ENCODE results near the gene IGSF9. TPM values are rescaled to one million over a fixed set of nuclear protein-coding genes. Genes with fewer than 3 reads are reported as not detected.

The IGSF9 gene
- total RNA-seq, 1 donor from 2014 or later = 0.25 TPM

GRCh38 chr1:159980076-159980475 lies 34.7 kb upstream of the IGSF9 start:
- DNase-seq = no peak
- H3K4me3 ChIP-seq = no peak overlapping the region
- no peaks in the 10 kb centered on the region for H3K9me3 ChIP-seq (replicated peaks)
- no peak for TF ChIP-seq CTCF (IDR thresholded peaks at IDR 0.05; ENCODE audit: borderline replicate concordance)
- no peak overlapping the region for H3K27ac ChIP-seq (replicated peaks)
- H3K27me3 ChIP-seq (ENCODE audit: low read depth) = peaks cover 14% of the 10 kb centered on the region
- intact Hi-C loops (cut with micrococcal nuclease) = no loop called here
- no peaks in the 10 kb centered on the region for H3K36me3 ChIP-seq
- no peaks in the 10 kb centered on the region for H3K4me1 ChIP-seq

GRCh38 chr1:159979257-159979656 lies 33.8 kb upstream of the IGSF9 start:
- H3K27ac ChIP-seq (replicated peaks) = no peak overlapping the region
- no peak overlapping the region for H3K4me3 ChIP-seq
- H3K4me1 ChIP-seq = no peaks in the 10 kb centered on the region
- H3K36me3 ChIP-seq = no peaks in the 10 kb centered on the region
- intact Hi-C loops (cut with micrococcal nuclease) = no loop called here
- H3K9me3 ChIP-seq (replicated peaks) = no peaks in the 10 kb centered on the region
- no peak for DNase-seq
- no peak for TF ChIP-seq CTCF (IDR thresholded peaks at IDR 0.05; ENCODE audit: borderline replicate concordance)
- H3K27me3 ChIP-seq (ENCODE audit: low read depth) = peaks cover 20% of the 10 kb centered on the region

- Histone ChIP-seq H3K4me1 (no peaks in the 10 kb centered on the region), H3K27ac (replicated peaks) (no peak overlapping the region), H3K9me3 (replicated peaks) (no peaks in the 10 kb centered on the region), H3K27me3 (ENCODE audit: low read depth) (peaks cover 23% of the 10 kb centered on the region), H3K4me3 (no peak overlapping the region), H3K36me3 (no peaks in the 10 kb centered on the region)
- no peak for TF ChIP-seq CTCF (IDR thresholded peaks at IDR 0.05; ENCODE audit: borderline replicate concordance)
- intact Hi-C loops (cut with micrococcal nuclease) = no loop called here
- DNase-seq = no peak
Measured at GRCh38 chr1:159978107-159978398, 32.6 kb upstream of the IGSF9 start.

- Histone ChIP-seq H3K4me3 (no peak overlapping the region), H3K27me3 (ENCODE audit: low read depth) (peaks cover 23% of the 10 kb centered on the region), H3K4me1 (no peaks in the 10 kb centered on the region), H3K9me3 (replicated peaks) (no peaks in the 10 kb centered on the region), H3K36me3 (no peaks in the 10 kb centered on the region), H3K27ac (replicated peaks) (no peak overlapping the region)
- DNase-seq = no peak
- TF ChIP-seq CTCF (IDR thresholded peaks at IDR 0.05; ENCODE audit: borderline replicate concordance) = no peak
- intact Hi-C loops (cut with micrococcal nuclease) = no loop called here
Measured at GRCh38 chr1:159977364-159978106, 32.1 kb upstream of the IGSF9 start.

- Histone ChIP-seq H3K9me3 (replicated peaks) (no peaks in the 10 kb centered on the region), H3K36me3 (no peaks in the 10 kb centered on the region), H3K27ac (replicated peaks) (no peak overlapping the region), H3K27me3 (ENCODE audit: low read depth) (peaks cover 23% of the 10 kb centered on the region), H3K4me3 (no peak overlapping the region), H3K4me1 (peaks cover 13% of the 10 kb centered on the region)
- no peak for TF ChIP-seq CTCF (IDR thresholded peaks at IDR 0.05; ENCODE audit: borderline replicate concordance)
- DNase-seq = no peak
- intact Hi-C loops (cut with micrococcal nuclease) = no loop called here
Measured at GRCh38 chr1:159974350-159974965, 29.0 kb upstream of the IGSF9 start.
